CD8-positive, alpha-beta memory T cell (primary cell): Measurements from ENCODE around the gene ACOT4. TPM values are rescaled to one million over a fixed set of nuclear protein-coding genes. Genes with fewer than 3 reads are reported as not detected.
A peak's percentile ranks its signal among the peaks of the same experiment; 100 is the strongest.
"Not testable (repeated sequence)": the region's sequence is repeated elsewhere in the genome, so short reads cannot be mapped to it uniquely, and the experiment has no call there.

Experiments used
- CTCF ChIA-PET: fragments of 350-600 bp; sonication (Branson Sonifier 250); formaldehyde crosslinking; loops from one replicate; lab custom pipeline; 2021; ENCODE audit warnings: antibody characterized with exemption; lab: Charles Lee
- POLR2A ChIA-PET: fragments of 350-600 bp; sonication (Branson Sonifier 250); formaldehyde crosslinking; loops from one replicate; lab custom pipeline; 2021; ENCODE audit warnings: antibody characterized with exemption; lab: Charles Lee
- DNase-seq, 5 donors: peaks; one replicate each; pipeline versions ENCODE4 v3.0.0 to v3.0.0-alpha.2; 2020 to 2022; ENCODE audit warnings: mixed read lengths in 1 of 5
- H3K27ac ChIP-seq: one replicate; pipeline ENCODE4 v1.7.0; 2013; ENCODE audit warnings: low read depth, mild to moderate bottlenecking, low read length, moderate library complexity
- H3K27me3 ChIP-seq: 2 replicates; pipeline ENCODE4 v1.7.0; 2013; ENCODE audit warnings: low read length, mild to moderate bottlenecking; ENCODE audit not compliant: insufficient read depth, poor library complexity, severe bottlenecking
- H3K36me3 ChIP-seq: 2 replicates; pipeline ENCODE4 v1.7.0; 2013; ENCODE audit warnings: mild to moderate bottlenecking, low read length, moderate library complexity; ENCODE audit not compliant: insufficient read depth
- H3K4me1 ChIP-seq: 2 replicates; pipeline ENCODE4 v1.7.0; 2013; ENCODE audit warnings: mild to moderate bottlenecking, low read length, moderate library complexity; ENCODE audit not compliant: insufficient read depth
- H3K4me3 ChIP-seq: 2 replicates; pipeline ENCODE4 v1.7.0; 2013; ENCODE audit warnings: mild to moderate bottlenecking, low read length
- H3K9me3 ChIP-seq: 2 replicates; pipeline ENCODE4 v1.7.0; 2013; ENCODE audit warnings: mild to moderate bottlenecking, low read length
- H3K27ac Mint-ChIP-seq, 8 donors: one replicate each; pipeline ENCODE4 v1.8.0; 2020 to 2021; ENCODE audit warnings: mixed read lengths in 8 of 8, mild to moderate bottlenecking in 6 of 8, inconsistent platforms in 3 of 8, moderate library complexity in 3 of 8
- H3K27me3 Mint-ChIP-seq, 2 donors: one replicate each; pipeline ENCODE4 v1.8.0; 2020 to 2021; ENCODE audit warnings: mixed read lengths in 2 of 2, mild to moderate bottlenecking in 1 of 2, moderate library complexity in 1 of 2
- H3K36me3 Mint-ChIP-seq, 3 donors: one replicate each; pipeline ENCODE4 v1.8.0; 2020 to 2021; ENCODE audit warnings: mixed read lengths in 3 of 3, inconsistent platforms in 1 of 3, mild to moderate bottlenecking in 1 of 3
- H3K4me1 Mint-ChIP-seq, 3 donors: one replicate each; pipeline ENCODE4 v1.8.0; 2020 to 2021; ENCODE audit warnings: mixed read lengths in 3 of 3, inconsistent platforms in 1 of 3, mild to moderate bottlenecking in 1 of 3
- H3K4me3 Mint-ChIP-seq, 7 donors: one replicate each; pipeline ENCODE4 v1.8.0; 2020 to 2021; ENCODE audit warnings: mixed read lengths in 7 of 7, mild to moderate bottlenecking in 6 of 7, moderate library complexity in 4 of 7, inconsistent platforms in 2 of 7
- H3K9me3 Mint-ChIP-seq, 5 donors: one replicate each; pipeline ENCODE4 v1.8.0; 2020 to 2022; ENCODE audit warnings: mixed read lengths in 5 of 5, mild to moderate bottlenecking in 3 of 5, moderate library complexity in 2 of 5, inconsistent platforms in 1 of 5
- polyA plus RNA-seq: library from polyadenylated mRNA; unstranded; fragments of 300-500 nt; fragmentation: Illumina TruSeq; gene quantifications from one replicate; pipeline ENCODE4 v1.2.3, GENCODE V29; 2021
- total RNA-seq, 2 experiments: library from RNA; stranded (reverse); gene quantifications; one replicate each; pipeline ENCODE4 v1.2.3, GENCODE V29; 2021

The ACOT4 gene
- total and polyA plus RNA-seq, 3 experiments from 2014 or later, result 4.0 to 5.0 (median 5.0) TPM

DNA sequence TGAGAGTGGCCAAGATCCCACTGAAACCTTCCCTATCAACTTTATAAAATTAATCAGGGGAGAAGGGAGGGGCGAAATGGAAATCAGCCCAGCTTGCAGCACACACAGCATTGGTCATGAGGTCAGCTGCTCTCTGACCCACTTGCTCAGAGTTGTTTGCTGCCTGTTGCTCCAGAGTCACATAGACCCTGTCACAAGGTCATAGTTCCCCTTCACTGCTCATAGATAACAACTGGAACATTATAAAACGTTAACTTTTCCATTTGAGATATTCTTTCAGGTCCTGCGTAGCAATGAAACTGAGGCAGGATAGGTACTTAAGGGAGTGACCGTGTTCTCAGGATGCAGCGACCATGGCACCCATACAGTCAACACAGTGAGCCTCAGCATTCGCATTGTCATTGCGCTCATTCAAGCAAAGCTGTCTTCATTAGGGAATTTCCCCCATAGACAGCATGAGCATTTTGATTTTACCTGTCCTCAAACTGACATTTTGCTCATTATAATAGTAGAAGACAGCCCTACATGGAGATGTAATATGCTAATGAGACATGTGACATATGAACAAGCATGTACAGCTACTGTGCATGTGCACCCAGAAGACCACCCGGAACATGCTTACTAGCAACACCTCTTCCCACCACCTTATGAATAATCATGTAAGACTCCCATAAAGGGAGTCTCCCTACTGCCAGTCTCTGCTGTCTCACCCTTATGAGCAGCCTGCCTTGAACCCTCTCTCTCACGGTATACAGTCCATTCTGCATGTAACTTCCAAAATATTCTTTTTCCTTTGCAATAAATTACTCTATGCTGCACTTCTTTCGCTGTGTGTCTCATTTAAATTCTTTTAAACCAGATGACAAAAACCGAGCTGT, 9.3 kb upstream of the ACOT4 start:
- H3K27me3 ChIP-seq, H3K9me3 ChIP-seq, H3K4me3 ChIP-seq, H3K27me3 Mint-ChIP-seq, DNase-seq, H3K27ac Mint-ChIP-seq, H3K4me1 ChIP-seq, POLR2A ChIA-PET, H3K36me3 ChIP-seq, H3K27ac ChIP-seq, H3K4me3 Mint-ChIP-seq, H3K9me3 Mint-ChIP-seq, H3K4me1 Mint-ChIP-seq, CTCF ChIA-PET: not testable (repeated sequence)
- peaks cover 0 to 30% (median 5%) of the 10 kb centered on the region in 3 donors for H3K36me3 Mint-ChIP-seq

- H3K4me3 ChIP-seq, result no peak overlapping the region
- no peak overlapping the region for H3K27ac ChIP-seq
- no peaks in the 10 kb centered on the region for H3K27me3 ChIP-seq
- no peak for DNase-seq
- H3K4me1 ChIP-seq, result peaks cover 4% of the 10 kb centered on the region
- Mint-ChIP-seq H3K36me3 (no peaks in the 10 kb centered on the region), H3K9me3 (no peaks in the 10 kb centered on the region), H3K27ac (peak overlapping the region in 1 of 8 donors; percentile 10), H3K4me1 (peaks cover 8 to 16% (median 14%) of the 10 kb centered on the region in 3 donors), H3K4me3 (peak overlapping the region in 1 of 7 donors; percentile 31), H3K27me3 (peaks cover 0 to 1% of the 10 kb centered on the region in 2 donors)
- CTCF ChIA-PET, result interaction anchor here (1.0 kb wide), 1 partner anchor 18 kb away, joined by 3 read pairs; no protein-coding TSS in a partner anchor
- no peaks in the 10 kb centered on the region for H3K36me3 ChIP-seq
- POLR2A ChIA-PET, result interaction anchor here (2.5 kb wide), 1 partner anchor 24 kb away, joined by 9 read pairs; the partner anchor contains the start of gene ACOT6
- no peaks in the 10 kb centered on the region for H3K9me3 ChIP-seq
These were observed 3.0 kb upstream of the ACOT4 start for GRCh38 chr14:73588695-73589094.

GRCh38 chr14:73589116-73589515, 2.6 kb upstream of the ACOT4 start:
- peaks cover 0 to 1% of the 10 kb centered on the region in 2 donors for H3K27me3 Mint-ChIP-seq
- ChIA-PET CTCF (interaction anchor here (1.6 kb wide), 1 partner anchor 23 kb away, joined by 3 read pairs; the partner anchor contains the start of gene ACOT6), POLR2A (interaction anchor here (0.6 to 2.5 kb wide), 2 partner anchors 24 to 82 kb away, joined by 9 to 10 read pairs; partner anchors contain the start of gene ACOT6)
- no peak overlapping the region for H3K4me3 ChIP-seq
- H3K4me1 Mint-ChIP-seq, result peaks cover 9 to 20% (median 16%) of the 10 kb centered on the region in 3 donors
- DNase-seq, result no peak
- H3K27ac Mint-ChIP-seq, result peak overlapping the region in 1 of 8 donors; percentile 10
- no peaks in the 10 kb centered on the region for H3K36me3 Mint-ChIP-seq
- no peaks in the 10 kb centered on the region for H3K36me3 ChIP-seq
- H3K9me3 Mint-ChIP-seq, result no peaks in the 10 kb centered on the region
- H3K27ac ChIP-seq, result no peak overlapping the region
- H3K27me3 ChIP-seq, result no peaks in the 10 kb centered on the region
- H3K9me3 ChIP-seq, result no peaks in the 10 kb centered on the region
- peaks cover 4% of the 10 kb centered on the region for H3K4me1 ChIP-seq
- H3K4me3 Mint-ChIP-seq, result peak overlapping the region in 1 of 7 donors; percentile 31

DNA sequence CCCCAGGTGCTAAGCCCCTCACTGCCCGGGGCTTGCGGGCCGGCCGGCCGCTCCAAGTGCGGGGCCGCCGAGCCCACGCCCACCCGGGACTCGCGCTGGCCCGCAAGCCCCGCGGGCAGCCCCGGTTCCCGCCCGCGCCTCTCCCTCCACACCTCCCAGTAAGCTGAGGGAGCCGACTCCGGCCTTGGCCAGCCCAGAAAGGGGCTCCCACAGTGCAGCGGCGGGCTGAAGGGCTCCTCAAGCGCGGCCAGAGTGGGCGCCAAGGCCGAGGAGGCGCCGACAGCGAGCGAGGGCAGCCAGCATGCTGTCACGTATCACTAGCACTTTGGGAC, 1.0 kb upstream of the ACOT4 start:
- not testable (repeated sequence) for H3K4me1 ChIP-seq, H3K27ac Mint-ChIP-seq, H3K27ac ChIP-seq, DNase-seq, H3K4me3 ChIP-seq, H3K9me3 ChIP-seq, H3K27me3 ChIP-seq, H3K36me3 ChIP-seq, H3K27me3 Mint-ChIP-seq, H3K9me3 Mint-ChIP-seq, H3K36me3 Mint-ChIP-seq
- peaks cover 9 to 21% (median 16%) of the 10 kb centered on the region in 3 donors for H3K4me1 Mint-ChIP-seq
- H3K4me3 Mint-ChIP-seq, result peak overlapping the region in 3 of 7 donors; percentile 67 to 93 (median 89)
- POLR2A ChIA-PET, result interaction anchor here (2.5 kb wide), 1 partner anchor 22 kb away, joined by 9 read pairs; the partner anchor contains the start of gene ACOT6
- CTCF ChIA-PET, result interaction anchor here (1.3 to 1.6 kb wide), 2 partner anchors 20 to 22 kb away, joined by 3 to 8 read pairs; partner anchors contain the start of gene ACOT6

DNA sequence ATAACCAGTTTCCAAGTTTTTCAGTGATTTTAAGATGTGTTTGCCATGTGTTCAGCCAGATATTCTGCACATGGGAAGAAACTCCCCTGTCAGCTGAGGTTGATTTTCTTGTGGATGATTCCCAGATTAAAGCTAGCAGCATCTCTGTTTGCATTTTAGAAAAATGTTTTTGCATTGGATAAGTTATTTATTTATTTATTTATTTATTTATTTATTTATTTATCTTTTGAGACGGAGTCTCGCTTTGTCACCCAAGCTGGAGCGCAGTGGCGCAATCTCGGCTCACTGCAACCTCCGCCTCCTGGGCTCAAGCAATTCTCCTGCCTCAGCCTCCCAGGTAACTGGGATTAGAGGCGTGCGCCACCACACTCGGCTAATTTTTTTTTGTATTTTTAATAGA, 2.8 kb downstream of the ACOT4 start:
- H3K27ac ChIP-seq, result no peak overlapping the region
- peaks cover 0 to 9% (median 0%) of the 10 kb centered on the region in 3 donors for H3K36me3 Mint-ChIP-seq
- H3K9me3 Mint-ChIP-seq, result no peaks in the 10 kb centered on the region
- peak overlapping the region in 1 of 8 donors; percentile 60 for H3K27ac Mint-ChIP-seq
- DNase-seq, result no peak
- ChIA-PET POLR2A (no interaction called here), CTCF (no interaction called here)
- H3K4me1 ChIP-seq, result peaks cover 4% of the 10 kb centered on the region
- H3K4me1 Mint-ChIP-seq, result peaks cover 9 to 21% (median 16%) of the 10 kb centered on the region in 3 donors
- H3K27me3 Mint-ChIP-seq, result no peaks in the 10 kb centered on the region
- no peak overlapping the region for H3K4me3 Mint-ChIP-seq
- H3K27me3 ChIP-seq, result no peaks in the 10 kb centered on the region
- no peaks in the 10 kb centered on the region for H3K9me3 ChIP-seq
- H3K36me3 ChIP-seq, result no peaks in the 10 kb centered on the region
- no peak overlapping the region for H3K4me3 ChIP-seq

GRCh38 chr14:73599499-73599898, 7.8 kb downstream of the ACOT4 start:
- H3K4me1 Mint-ChIP-seq, result no peaks in the 10 kb centered on the region
- peaks cover 0 to 9% (median 0%) of the 10 kb centered on the region in 3 donors for H3K36me3 Mint-ChIP-seq
- no peaks in the 10 kb centered on the region for H3K4me1 ChIP-seq
- no peaks in the 10 kb centered on the region for H3K9me3 ChIP-seq
- H3K27me3 Mint-ChIP-seq, result no peaks in the 10 kb centered on the region
- ChIA-PET CTCF (interaction anchor here (0.9 kb wide), 1 partner anchor 32 kb away, joined by 3 read pairs; no protein-coding TSS in a partner anchor), POLR2A (no interaction called here)
- no peaks in the 10 kb centered on the region for H3K36me3 ChIP-seq
- H3K4me3 Mint-ChIP-seq, result no peak overlapping the region
- no peak for DNase-seq
- no peaks in the 10 kb centered on the region for H3K27me3 ChIP-seq
- no peaks in the 10 kb centered on the region for H3K9me3 Mint-ChIP-seq
- no peak overlapping the region for H3K27ac ChIP-seq
- no peak overlapping the region for H3K4me3 ChIP-seq
- peak overlapping the region in 1 of 8 donors; percentile 25 for H3K27ac Mint-ChIP-seq

DNA sequence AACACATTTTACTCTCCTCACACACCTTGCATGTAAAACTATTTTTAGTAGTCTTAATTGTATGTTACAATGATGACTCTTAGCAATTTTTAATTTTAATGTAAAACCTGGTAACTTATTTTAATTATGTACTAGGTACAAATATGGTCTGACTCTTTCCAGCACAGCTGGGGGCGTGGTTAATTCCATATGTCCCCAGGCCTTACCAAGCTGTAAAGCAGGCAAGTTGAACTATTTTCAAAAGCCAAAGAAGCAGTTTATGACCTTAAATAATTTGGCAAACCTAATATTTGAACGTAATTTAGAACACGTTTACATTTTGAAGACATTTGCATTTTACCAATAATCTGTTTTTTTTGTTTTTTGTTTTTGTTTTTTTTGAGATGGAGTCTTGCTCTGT, 11.3 kb downstream of the ACOT4 start:
- no peaks in the 10 kb centered on the region for H3K4me1 Mint-ChIP-seq
- POLR2A ChIA-PET, result no interaction called here

DNA sequence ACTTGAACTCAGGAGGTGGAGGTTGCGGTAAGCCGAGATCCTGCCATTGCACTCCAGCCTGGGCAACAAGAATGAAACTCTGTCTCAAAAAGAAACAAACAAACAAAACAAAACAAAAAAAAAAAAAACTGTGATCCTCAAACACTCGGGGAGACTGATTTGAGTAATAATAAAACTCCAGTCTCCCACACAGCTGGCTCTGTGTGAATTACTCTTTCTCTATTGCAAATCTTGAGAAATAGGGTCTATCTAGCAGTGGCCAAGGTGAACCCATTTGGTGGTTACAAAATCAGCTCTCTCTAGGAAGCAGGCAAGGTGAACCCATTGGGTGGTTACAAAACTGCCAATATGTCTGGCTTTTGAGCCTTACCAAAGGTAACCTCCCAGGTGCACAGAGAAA, 14.6 kb downstream of the ACOT4 start:
- H3K36me3 Mint-ChIP-seq, result peaks cover 0 to 4% (median 0%) of the 10 kb centered on the region in 3 donors
- H3K27ac Mint-ChIP-seq, result no peak overlapping the region
- ChIA-PET CTCF (no interaction called here), POLR2A (no interaction called here)
- Histone ChIP-seq H3K27me3 (no peaks in the 10 kb centered on the region), H3K4me3 (no peak overlapping the region), H3K4me1 (no peaks in the 10 kb centered on the region), H3K36me3 (no peaks in the 10 kb centered on the region), H3K27ac (no peak overlapping the region), H3K9me3 (no peaks in the 10 kb centered on the region)
- H3K4me3 Mint-ChIP-seq, result peak overlapping the region in 1 of 7 donors; percentile 50
- H3K4me1 Mint-ChIP-seq, result no peaks in the 10 kb centered on the region
- no peak for DNase-seq
- no peaks in the 10 kb centered on the region for H3K9me3 Mint-ChIP-seq
- H3K27me3 Mint-ChIP-seq, result peaks cover 4 to 12% of the 10 kb centered on the region in 2 donors

More for the DNA sequence above, 11.3 kb downstream of the ACOT4 start:
- peaks cover 2 to 6% of the 10 kb centered on the region in 2 donors for H3K27me3 Mint-ChIP-seq
- no peaks in the 10 kb centered on the region for H3K9me3 Mint-ChIP-seq
- H3K4me3 ChIP-seq, result no peak overlapping the region
- no peak overlapping the region for H3K27ac Mint-ChIP-seq
- H3K27ac ChIP-seq, result no peak overlapping the region
- no peak overlapping the region for H3K4me3 Mint-ChIP-seq
- no peaks in the 10 kb centered on the region for H3K4me1 ChIP-seq
- CTCF ChIA-PET, result no interaction called here
- no peaks in the 10 kb centered on the region for H3K9me3 ChIP-seq
- no peaks in the 10 kb centered on the region for H3K36me3 ChIP-seq
- H3K36me3 Mint-ChIP-seq, result no peaks in the 10 kb centered on the region
- DNase-seq, result no peak
- H3K27me3 ChIP-seq, result no peaks in the 10 kb centered on the region
